ENCODE measurements around the gene CRY1. TPM values are rescaled to one million over a fixed set of nuclear protein-coding genes. Genes with fewer than 3 reads are reported as not detected.

The CRY1 gene
- total RNA-seq, 2 experiments from 2014 or later, result 23.5 to 24.1 TPM

DNA sequence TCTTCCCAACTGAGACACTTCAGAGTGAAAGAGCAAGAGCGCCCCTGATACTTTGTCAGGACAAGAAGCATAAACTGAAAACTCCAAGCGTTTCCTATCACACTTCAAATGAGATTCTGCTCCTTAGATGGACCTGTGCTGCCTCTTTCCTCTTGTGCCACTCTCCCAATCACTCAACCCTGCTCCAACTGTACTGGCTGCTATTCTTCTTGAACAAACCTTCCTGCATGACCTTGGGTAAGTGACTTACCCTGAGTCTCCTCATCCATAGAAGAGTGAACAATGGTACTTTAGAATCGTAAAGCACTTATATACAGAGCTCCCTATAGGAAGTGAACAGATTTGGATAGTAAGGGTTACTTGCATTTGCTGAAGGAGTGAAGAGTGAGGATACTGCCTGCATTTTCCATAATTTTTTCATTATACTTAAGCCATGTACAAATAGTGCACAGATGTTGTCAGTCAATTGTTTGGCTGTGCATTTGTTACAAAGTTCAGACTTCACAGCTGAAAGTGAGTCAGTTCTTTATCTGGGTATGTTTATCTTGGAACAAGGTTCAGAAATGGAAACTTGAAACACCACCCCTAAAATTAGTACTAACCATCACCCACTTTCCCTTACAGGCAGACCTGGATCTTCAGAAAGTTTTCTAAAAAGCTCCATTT is 117.2 kb downstream of the CRY1 start:
- H3K36me3 Mint-ChIP-seq, result peaks cover 14% of the 10 kb centered on the region
- H3K4me1 Mint-ChIP-seq (ENCODE audit: low read depth), result peaks cover 14% of the 10 kb centered on the region
- POLR2A ChIA-PET, result no interaction called here
- DNase-seq, result no peak
- intact Hi-C loops (cut with micrococcal nuclease), result no loop called here
- no peak overlapping the region for H3K4me3 Mint-ChIP-seq
- H3K27me3 Mint-ChIP-seq, result no peaks in the 10 kb centered on the region
- CTCF ChIA-PET, result no interaction called here
- no peaks in the 10 kb centered on the region for H3K9me3 Mint-ChIP-seq
- no peak overlapping the region for H3K27ac Mint-ChIP-seq

DNA sequence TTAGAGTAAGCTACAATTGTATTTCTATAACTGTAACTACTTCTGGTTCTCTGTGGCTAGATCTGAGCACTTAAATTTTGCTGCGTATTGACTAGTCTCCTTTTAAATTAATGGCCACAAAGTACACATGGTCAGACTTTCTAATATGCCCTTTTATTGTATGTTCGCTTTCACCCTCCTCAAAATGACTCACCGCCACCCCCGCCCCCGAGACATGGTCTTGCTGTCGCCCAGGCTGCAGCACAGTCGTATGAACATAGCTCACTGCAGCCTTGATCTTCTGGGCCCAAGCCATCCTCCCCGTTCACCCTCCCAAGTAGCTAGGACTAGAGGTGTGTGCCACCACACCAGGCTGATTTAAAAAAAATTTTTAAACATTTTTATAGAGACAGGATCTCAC is 118.3 kb downstream of the CRY1 start:
- no peak overlapping the region for H3K27ac Mint-ChIP-seq
- no peaks in the 10 kb centered on the region for H3K27me3 Mint-ChIP-seq
- no peak overlapping the region for H3K4me3 Mint-ChIP-seq
- POLR2A ChIA-PET, result no interaction called here
- CTCF ChIA-PET, result no interaction called here
- peaks cover 17% of the 10 kb centered on the region for H3K36me3 Mint-ChIP-seq
- intact Hi-C loops (cut with micrococcal nuclease), result no loop called here
- no peak for DNase-seq
- H3K4me1 Mint-ChIP-seq (ENCODE audit: low read depth), result peaks cover 14% of the 10 kb centered on the region
- H3K9me3 Mint-ChIP-seq, result no peaks in the 10 kb centered on the region

GRCh38 chr12:106974511-106974910 is 118.8 kb downstream of the CRY1 start:
- ChIA-PET POLR2A (no interaction called here), CTCF (no interaction called here)
- no peak for DNase-seq
- Mint-ChIP-seq H3K4me3 (no peak overlapping the region), H3K4me1 (ENCODE audit: low read depth) (peaks cover 14% of the 10 kb centered on the region), H3K27ac (no peak overlapping the region), H3K36me3 (peaks cover 17% of the 10 kb centered on the region), H3K27me3 (no peaks in the 10 kb centered on the region), H3K9me3 (no peaks in the 10 kb centered on the region)
- intact Hi-C loops (cut with micrococcal nuclease), result no loop called here

DNA sequence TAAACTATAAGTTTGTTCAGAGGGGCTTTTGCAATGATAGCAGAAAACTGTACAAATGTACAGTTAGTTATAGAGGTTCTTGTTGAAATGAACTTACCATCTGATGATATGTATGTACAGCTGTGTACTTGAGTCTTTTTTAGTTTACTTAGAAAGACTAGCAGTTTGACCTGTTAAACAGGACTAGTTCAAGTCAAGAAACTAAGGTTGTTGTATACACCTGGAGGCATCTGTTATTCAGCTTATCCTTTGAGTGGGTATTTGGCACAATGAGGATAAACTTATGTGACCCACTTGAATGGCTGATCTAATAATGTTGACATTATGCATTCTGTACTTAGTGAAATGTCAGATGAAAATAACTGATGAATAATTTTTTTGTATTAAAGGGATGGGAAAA is 119.8 kb downstream of the CRY1 start:
- CTCF ChIA-PET, result no interaction called here
- Mint-ChIP-seq H3K27me3 (no peaks in the 10 kb centered on the region), H3K9me3 (no peaks in the 10 kb centered on the region), H3K27ac (no peak overlapping the region), H3K4me3 (no peak overlapping the region), H3K4me1 (ENCODE audit: low read depth) (peaks cover 14% of the 10 kb centered on the region), H3K36me3 (peaks cover 15% of the 10 kb centered on the region)
- intact Hi-C loops (cut with micrococcal nuclease), result no loop called here
- POLR2A ChIA-PET, result no interaction called here
- no peak for DNase-seq

DNA sequence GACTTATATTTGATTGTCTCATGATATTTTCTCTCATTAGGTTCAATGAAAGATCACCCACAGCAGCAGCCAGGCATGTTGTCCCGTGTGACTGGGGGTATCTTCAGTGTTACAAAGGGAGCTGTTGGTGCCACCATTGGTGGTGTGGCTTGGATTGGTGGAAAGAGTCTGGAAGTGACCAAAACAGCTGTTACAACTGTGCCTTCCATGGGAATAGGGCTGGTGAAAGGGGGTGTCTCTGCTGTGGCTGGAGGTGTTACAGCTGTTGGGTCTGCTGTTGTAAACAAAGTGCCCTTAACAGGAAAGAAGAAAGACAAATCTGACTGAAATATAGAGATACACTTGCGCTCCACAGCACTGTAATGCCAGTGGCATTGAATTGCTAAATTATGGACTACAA is 122.3 kb downstream of the CRY1 start:
- peaks cover 11% of the 10 kb centered on the region for H3K4me1 Mint-ChIP-seq (ENCODE audit: low read depth)
- no peak overlapping the region for H3K27ac Mint-ChIP-seq
- intact Hi-C loops (cut with micrococcal nuclease), result no loop called here
- H3K4me3 Mint-ChIP-seq, result no peak overlapping the region
- no peaks in the 10 kb centered on the region for H3K27me3 Mint-ChIP-seq
- no peak for DNase-seq
- CTCF ChIA-PET, result no interaction called here
- H3K36me3 Mint-ChIP-seq, result peaks cover 27% of the 10 kb centered on the region
- POLR2A ChIA-PET, result no interaction called here
- no peaks in the 10 kb centered on the region for H3K9me3 Mint-ChIP-seq

- H3K36me3 Mint-ChIP-seq, result peaks cover 25% of the 10 kb centered on the region
- H3K4me1 Mint-ChIP-seq (ENCODE audit: low read depth), result peaks cover 8% of the 10 kb centered on the region
- DNase-seq, result no peak
- CTCF ChIA-PET, result interaction anchor here (1.5 kb wide), 1 partner anchor 9 kb away, joined by 3 read pairs; the partner anchor contains the start of gene TMEM263
- no peak overlapping the region for H3K27ac Mint-ChIP-seq
- H3K27me3 Mint-ChIP-seq, result no peaks in the 10 kb centered on the region
- POLR2A ChIA-PET, result no interaction called here
- intact Hi-C loops (cut with micrococcal nuclease), result no loop called here
- no peak overlapping the region for H3K4me3 Mint-ChIP-seq
- H3K9me3 Mint-ChIP-seq, result no peaks in the 10 kb centered on the region
These were observed 128.8 kb downstream of the CRY1 start for GRCh38 chr12:106964526-106964925.

DNA sequence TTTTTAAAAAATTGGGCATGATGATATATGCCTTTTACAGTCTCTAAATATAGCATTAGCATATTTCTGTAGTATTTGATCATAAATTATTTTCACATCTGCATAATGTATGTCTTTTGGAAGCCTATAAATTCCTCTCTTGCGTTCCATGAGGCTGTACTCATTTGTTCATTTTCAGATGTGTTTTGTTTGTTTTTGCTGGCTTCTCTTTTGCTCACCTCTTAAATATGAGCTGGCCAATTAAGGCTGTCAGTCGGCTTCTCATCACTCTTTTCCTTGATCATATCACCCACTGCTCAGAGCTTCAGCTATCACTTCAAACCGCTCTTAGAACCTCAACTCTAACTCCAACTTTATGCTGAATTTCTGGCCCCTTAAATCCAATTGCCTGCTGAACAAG is 131.1 kb downstream of the CRY1 start:
- Mint-ChIP-seq H3K27me3 (no peaks in the 10 kb centered on the region), H3K36me3 (peaks cover 18% of the 10 kb centered on the region), H3K9me3 (no peaks in the 10 kb centered on the region), H3K27ac (no peak overlapping the region), H3K4me3 (no peak overlapping the region), H3K4me1 (ENCODE audit: low read depth) (peaks cover 19% of the 10 kb centered on the region)
- no peak for DNase-seq
- POLR2A ChIA-PET, result no interaction called here
- intact Hi-C loops (cut with micrococcal nuclease), result no loop called here
- CTCF ChIA-PET, result no interaction called here

GRCh38 chr12:106960443-106960842 is 132.9 kb downstream of the CRY1 start:
- POLR2A ChIA-PET, result no interaction called here
- H3K27me3 Mint-ChIP-seq, result no peaks in the 10 kb centered on the region

DNA sequence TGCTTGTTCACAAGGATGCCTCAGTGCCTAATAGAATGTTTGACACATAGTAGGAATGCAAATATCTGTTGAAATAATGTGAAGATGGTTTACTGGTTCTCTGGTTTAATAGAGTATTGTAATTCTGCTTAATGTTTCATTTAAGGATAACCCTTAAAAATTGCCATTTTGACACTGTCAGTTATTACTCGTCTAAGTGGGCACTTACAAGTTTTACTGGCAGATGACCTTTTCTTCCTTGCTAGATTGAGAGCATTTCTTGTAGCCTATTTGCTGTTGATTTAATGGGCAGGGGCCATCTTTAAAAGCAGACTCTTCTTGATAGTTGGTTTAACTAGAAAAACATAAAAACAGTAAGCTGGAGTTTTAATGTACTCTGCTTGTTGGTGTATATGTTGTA is 135.8 kb downstream of the CRY1 start:
- intact Hi-C loops (cut with micrococcal nuclease), result loop anchor here (2.0 kb wide), 1 partner anchor 69 kb away; no protein-coding TSS in a partner anchor
- Mint-ChIP-seq H3K36me3 (peaks cover 8% of the 10 kb centered on the region), H3K27ac (no peak overlapping the region), H3K9me3 (no peaks in the 10 kb centered on the region), H3K4me1 (ENCODE audit: low read depth) (peaks cover 24% of the 10 kb centered on the region), H3K4me3 (peak overlapping the region; percentile 96), H3K27me3 (no peaks in the 10 kb centered on the region)
- ChIA-PET CTCF (interaction anchor here (0.7 kb wide), 1 partner anchor 116 kb away, joined by 4 read pairs; no protein-coding TSS in a partner anchor), POLR2A (no interaction called here)
- no peak for DNase-seq

More at GRCh38 chr12:106960443-106960842, 132.9 kb downstream of the CRY1 start:
- intact Hi-C loops (cut with micrococcal nuclease), result no loop called here
- Mint-ChIP-seq H3K4me3 (no peak overlapping the region), H3K27ac (no peak overlapping the region), H3K4me1 (ENCODE audit: low read depth) (peaks cover 21% of the 10 kb centered on the region), H3K9me3 (no peaks in the 10 kb centered on the region), H3K36me3 (peaks cover 12% of the 10 kb centered on the region)
- CTCF ChIA-PET, result no interaction called here
- no peak for DNase-seq

- H3K27me3 Mint-ChIP-seq, result no peaks in the 10 kb centered on the region
- peaks cover 21% of the 10 kb centered on the region for H3K4me1 Mint-ChIP-seq (ENCODE audit: low read depth)
- intact Hi-C loops (cut with micrococcal nuclease), result loop anchor here (1.0 to 2.0 kb wide), 3 partner anchors 31 to 182 kb away; partner anchors contain the start of genes MTERF2 and RIC8B
- POLR2A ChIA-PET, result interaction anchor here (0.9 to 1.5 kb wide), 5 partner anchors 28 to 705 kb away, joined by 3 to 10 read pairs (median 3); partner anchors contain the start of gene MTERF2
- H3K9me3 Mint-ChIP-seq, result no peaks in the 10 kb centered on the region
- H3K36me3 Mint-ChIP-seq, result peaks cover 8% of the 10 kb centered on the region
- H3K27ac Mint-ChIP-seq, result peak overlapping the region; percentile 86
- H3K4me3 Mint-ChIP-seq, result peak overlapping the region; percentile 96
- DNase-seq, result peak; percentile 72
- CTCF ChIA-PET, result interaction anchor here (0.8 to 3.1 kb wide), 4 partner anchors 8 to 598 kb away, joined by 3 to 11 read pairs (median 6); partner anchors contain the start of gene POLR3B
These were observed 137.2 kb downstream of the CRY1 start for GRCh38 chr12:106956048-106956578.

DNA sequence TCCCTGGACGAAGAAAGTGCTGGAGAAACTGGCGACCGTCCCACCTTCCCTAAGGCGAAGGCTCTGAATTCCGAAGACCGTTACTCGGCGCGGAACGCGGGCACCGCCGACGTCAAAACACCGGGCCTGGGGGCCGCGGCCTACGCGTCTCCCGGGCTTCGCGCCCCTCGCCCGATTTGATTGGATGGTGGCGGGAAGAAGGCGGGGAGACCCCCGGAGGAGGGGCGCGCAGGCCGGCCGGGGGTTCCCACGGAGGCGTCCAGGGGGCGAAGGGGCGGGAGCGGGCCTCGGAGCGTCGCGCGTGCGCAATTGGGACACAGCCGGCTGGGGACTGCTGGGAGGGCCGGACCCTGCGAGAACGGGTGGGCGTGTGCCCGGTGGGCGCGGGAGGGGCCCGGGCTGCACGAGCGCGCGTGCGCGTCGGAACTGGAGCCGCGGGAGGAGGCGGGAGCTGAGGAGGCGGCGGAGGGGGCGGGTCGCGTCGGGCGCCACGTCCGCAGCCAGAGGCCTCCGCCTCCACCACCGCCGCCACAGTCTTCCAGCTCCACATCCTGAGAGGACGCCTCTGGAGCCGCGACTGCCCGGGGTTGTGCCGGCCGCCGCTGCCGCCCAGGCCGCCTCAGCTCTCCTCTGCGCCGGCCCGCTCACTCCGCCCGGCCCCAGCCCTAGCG is 137.8 kb downstream of the CRY1 start, which contains the start of gene TMEM263:
TSS of gene TMEM263 (plus strand) at position 531 of the 671 bp plus-strand sequence. CDS start 11,210 bp downstream, outside the sequence.
- peak within 1 kb of the TSS; percentile 86 for H3K27ac Mint-ChIP-seq
- peaks cover 16% of the 10 kb centered on the region for H3K4me1 Mint-ChIP-seq (ENCODE audit: low read depth)
- ChIA-PET POLR2A (interaction anchor here (0.9 to 1.5 kb wide), 4 partner anchors 31 to 704 kb away, joined by 3 to 10 read pairs (median 3); partner anchors contain the start of gene MTERF2), CTCF (interaction anchor here (0.6 to 3.1 kb wide), 6 partner anchors 9 to 597 kb away, joined by 3 to 11 read pairs (median 4); partner anchors contain the start of gene POLR3B)
- H3K4me3 Mint-ChIP-seq, result peak within 1 kb of the TSS; percentile 96
- DNase-seq, result peak; percentile 94
- no peaks in the 10 kb centered on the region for H3K9me3 Mint-ChIP-seq
- H3K27me3 Mint-ChIP-seq, result no peaks in the 10 kb centered on the region
- peaks cover 6% of the 10 kb centered on the region for H3K36me3 Mint-ChIP-seq
- intact Hi-C loops (cut with micrococcal nuclease), result loop anchor here (1.0 to 2.0 kb wide), 5 partner anchors 32 to 598 kb away; partner anchors contain the start of genes CRY1, MTERF2, POLR3B and RIC8B
